SK-MEL-5 (cell line): ENCODE measurements around the gene AGAP1. TPM values are rescaled to one million over a fixed set of nuclear protein-coding genes. Genes with fewer than 3 reads are reported as not detected.
"Not testable (repeated sequence)": the region's sequence is repeated elsewhere in the genome, so short reads cannot be mapped to it uniquely, and the experiment has no call there.

Source experiments
- DNase-seq: peaks from one replicate; pipeline ENCODE4 v3.0.0-alpha.2; 2016; ENCODE audit warnings: low read depth, low spot score
- in situ Hi-C: cut with HindIII; loops from 2 replicates; pipeline ENCODE4 v1.10.0; 2016; ENCODE audit warnings: low sequenced_read_pairs, high pct_unique_total_duplicates, low pct_unique_long_range_greater_than_20kb
- total RNA-seq: library from RNA; depleted of rRNA; stranded (reverse); fragments of >200 nt; shearing (Covaris generic); gene quantifications from 2 replicates; pipeline ENCODE4 v1.2.3, GENCODE V29; 2014

The AGAP1 gene
- total RNA-seq, 1 experiment from 2014 or later, result 16.4 TPM

DNA sequence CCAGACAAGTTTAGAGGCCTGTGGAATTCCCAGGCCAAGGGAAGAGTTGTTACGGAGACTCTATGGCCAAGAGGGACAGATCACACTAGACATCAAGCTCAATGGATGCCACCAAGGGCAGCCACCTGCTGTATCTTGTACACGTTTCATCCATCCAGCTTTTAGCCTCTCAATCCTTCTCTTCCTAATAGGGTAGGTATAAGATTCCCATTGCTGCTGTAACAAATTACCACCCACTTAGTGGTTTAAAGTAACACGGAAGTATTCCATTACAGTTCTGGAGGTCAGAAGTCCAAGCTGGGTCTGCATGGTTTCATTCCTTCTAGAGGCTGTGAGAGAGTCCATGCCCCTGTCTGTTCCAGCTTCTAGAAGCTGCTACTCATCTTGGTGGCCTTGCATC is 586.6 kb downstream of the AGAP1 start:
- no peak for DNase-seq
- in situ Hi-C loops, result no loop called here

- no peak for DNase-seq
- in situ Hi-C loops, result no loop called here
Observed at GRCh38 chr2:236081171-236081570, 587.3 kb downstream of the AGAP1 start.

DNA sequence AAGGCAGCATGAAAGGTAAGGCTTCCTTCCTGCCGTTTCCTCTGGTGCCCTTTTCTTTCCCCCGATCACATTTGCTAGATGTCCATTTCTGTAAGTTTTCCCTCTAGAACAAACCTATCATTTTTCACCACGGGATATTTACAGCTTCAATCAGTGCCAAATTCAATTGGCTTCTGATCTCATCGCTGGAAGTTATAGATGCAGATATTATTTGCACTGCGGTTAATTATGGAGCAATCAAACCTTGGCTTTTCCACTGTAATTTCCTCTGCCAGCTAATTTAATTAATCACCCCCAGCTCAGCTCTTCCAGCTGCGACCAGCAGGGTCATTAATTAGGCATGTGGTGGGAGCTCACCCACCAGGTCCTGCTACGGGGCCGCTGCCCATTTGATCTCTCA is 588.2 kb downstream of the AGAP1 start:
- DNase-seq, result no peak
- in situ Hi-C loops, result no loop called here

DNA sequence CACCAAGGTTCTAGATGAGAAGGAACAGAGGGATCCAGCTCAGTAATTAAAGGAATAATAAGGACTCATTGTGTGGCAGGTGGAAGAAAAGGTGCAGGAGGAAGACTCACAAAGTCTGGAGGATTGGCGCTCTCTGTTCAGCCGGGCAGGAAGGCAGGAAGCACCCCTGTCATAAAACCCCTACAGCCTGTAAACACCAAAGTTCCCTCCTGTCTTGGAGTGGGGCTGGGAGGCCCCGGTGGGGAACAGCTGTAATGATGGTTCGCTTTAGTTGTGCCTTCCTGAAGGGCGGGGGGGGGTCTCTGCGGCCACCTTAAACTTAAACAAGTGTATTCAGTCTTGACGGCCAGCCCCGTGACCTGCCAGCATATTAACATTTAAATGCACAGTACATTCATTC is 590.1 kb downstream of the AGAP1 start:
- in situ Hi-C loops, result no loop called here
- no peak for DNase-seq

- no peak for DNase-seq
- in situ Hi-C loops, result no loop called here
Observed at GRCh38 chr2:236085211-236085610, 591.4 kb downstream of the AGAP1 start.

DNA sequence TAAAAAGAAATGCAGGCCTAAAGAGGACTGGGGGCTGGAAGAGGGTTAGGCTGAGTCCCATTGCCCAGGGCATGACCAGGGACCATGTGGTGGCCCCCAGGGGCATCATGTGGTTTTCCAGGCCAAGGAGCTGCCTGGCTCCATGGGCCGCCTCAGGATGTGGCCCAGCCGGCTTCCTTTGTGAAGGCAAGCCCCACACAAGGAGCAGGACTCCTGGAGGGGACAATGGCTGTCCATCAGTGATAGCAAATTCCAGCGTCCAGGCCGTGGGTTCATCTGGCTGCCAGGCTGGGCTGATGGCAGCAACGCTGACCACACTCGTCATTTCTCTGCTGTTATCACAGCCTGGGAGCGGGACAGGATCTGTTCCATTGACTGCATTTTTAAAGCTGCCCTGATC is 591.8 kb downstream of the AGAP1 start:
- in situ Hi-C loops, result no loop called here

DNA sequence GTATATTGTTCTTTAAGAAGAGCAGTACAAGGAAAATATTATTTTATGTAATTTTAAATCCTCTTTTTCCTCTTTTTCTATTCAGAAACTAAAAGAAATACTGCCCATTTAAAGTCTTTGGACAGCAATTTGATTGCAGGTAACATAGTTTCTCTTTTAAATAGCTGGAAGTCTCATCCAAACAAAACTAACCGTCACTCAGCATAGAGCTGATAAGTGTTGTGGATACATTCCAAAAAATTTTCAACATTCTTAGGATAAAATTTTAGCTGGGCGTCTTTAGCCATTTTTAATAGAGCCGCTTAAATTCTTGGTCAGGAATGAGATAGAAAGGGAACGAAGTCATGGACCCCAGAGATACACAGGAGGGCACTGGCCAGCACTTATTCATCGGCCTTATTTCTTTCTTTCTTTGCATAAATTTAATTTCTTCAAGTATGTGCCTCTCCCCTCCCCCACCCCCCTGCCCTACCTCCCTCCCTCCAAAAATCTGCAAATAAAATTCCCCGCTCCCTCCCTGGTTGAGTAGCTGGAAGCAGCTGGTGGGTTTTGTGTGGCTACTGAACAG is 592.6 kb downstream of the AGAP1 start:
- DNase-seq, result no peak
- in situ Hi-C loops, result no loop called here

More for the DNA sequence above, 591.8 kb downstream of the AGAP1 start:
- DNase-seq, result no peak

- in situ Hi-C loops, result no loop called here
- no peak for DNase-seq
Observed at GRCh38 chr2:236086971-236087465, 593.2 kb downstream of the AGAP1 start.

DNA sequence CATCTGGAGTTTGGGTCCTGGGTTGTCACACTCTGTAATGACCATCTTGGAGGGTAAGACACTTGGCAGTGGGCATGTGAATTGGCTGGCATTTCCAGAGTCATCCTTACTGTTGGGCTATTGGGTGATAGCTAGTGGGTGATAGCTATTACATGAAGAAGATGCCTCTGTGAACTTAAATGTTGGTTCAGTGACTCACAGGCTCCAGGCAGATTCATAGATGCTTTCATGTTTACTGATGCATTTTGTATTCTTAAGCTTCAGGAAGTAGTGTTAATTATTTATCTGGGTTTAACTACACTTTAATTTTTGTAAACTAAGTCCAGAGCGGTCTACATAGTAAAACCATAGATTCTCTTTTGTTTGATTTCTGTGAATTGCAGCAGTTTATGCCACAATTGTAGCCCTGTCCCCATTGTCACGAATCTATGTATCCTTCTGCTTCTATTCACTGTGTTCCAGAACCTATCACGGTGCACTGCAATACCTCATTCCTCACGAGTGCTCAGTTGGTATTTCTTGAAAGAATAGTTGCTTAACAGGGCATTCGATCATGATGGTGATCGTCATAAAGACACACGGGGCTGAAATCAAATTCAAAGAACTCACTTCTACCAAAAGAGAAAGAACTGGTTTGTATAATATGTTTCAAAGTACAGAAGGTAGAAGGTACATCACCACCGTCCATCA is 594.7 kb downstream of the AGAP1 start:
- in situ Hi-C loops, result no loop called here
- DNase-seq, result no peak

DNA sequence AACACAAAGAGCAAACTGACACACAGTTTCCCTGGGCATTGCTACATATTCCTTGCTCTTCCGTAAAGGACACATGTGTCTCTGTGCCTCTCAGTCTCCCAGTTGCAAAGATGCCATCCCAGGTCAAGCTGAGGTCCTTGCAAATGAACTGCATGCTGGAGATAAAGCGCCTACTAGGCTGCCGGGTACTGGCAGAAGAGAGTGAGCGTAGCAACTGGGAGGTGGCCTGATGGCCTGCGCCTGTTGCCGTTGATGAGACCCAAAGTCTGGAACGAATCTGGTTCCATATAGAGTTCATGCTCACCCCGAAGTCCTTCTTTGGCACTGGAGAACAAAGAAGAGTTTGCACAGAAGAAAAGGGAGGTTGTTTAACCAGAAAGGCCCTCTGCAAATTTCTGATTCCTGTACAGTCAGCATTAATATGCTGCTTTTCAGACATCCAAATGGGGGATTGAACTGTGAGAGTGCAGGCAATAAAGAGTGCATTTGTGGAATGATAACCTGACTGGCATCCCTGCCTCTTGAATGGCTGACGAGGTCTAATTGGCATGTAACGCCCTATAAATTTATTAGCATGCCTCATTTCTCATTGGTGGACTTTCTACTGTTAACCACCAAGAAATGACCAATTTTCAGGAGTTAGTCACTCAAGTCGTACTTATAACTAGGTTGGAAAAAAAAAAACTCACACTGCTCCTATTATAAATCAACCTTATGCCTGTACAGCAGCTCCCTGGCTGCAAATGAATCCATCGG is 595.6 kb downstream of the AGAP1 start:
- in situ Hi-C loops, result no loop called here

DNA sequence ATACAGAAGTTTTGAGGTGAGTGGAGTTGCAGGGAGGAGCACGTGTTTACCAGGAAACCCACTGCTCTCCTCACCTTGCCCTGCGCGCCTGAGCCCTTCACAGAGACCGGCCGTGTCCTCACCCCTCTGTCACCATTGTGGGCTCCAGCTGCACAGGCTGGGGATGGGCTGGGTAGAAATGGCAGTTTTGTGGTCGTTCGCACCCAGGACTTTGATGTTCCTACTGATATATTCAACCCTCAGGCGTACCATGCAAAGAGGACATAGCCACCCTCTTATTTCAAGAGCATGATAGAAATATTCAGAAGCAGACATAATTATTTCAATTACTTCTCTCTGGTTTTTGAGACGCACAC is 596.2 kb downstream of the AGAP1 start:
- in situ Hi-C loops, result no loop called here
- DNase-seq, result no peak

More for the DNA sequence above, 595.6 kb downstream of the AGAP1 start:
- DNase-seq, result no peak

DNA sequence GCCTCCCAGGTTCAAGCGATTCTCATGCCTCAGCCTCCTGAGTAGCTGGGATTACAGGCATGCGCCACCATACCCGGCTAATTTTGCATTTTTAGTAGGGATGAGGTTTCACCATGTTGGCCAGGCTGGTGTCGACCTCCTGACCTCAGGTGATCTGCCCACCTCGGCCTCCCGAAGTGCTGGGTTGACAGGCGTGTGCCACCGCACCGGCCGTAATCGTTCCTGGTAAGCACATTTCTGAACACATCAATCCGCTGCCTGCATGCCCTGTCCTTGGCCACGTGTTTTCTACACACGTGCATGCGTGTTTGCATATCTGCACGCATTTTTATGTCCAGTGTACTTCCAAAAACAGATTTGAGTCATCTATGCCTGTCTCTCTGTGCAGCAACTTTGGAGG is 597.0 kb downstream of the AGAP1 start:
- in situ Hi-C loops, DNase-seq: not testable (repeated sequence)

- in situ Hi-C loops, result no loop called here
- DNase-seq, result no peak
Observed at GRCh38 chr2:236092714-236093113, 598.9 kb downstream of the AGAP1 start.

GRCh38 chr2:236093134-236093533 is 599.3 kb downstream of the AGAP1 start:
- in situ Hi-C loops, result no loop called here
- no peak for DNase-seq

DNA sequence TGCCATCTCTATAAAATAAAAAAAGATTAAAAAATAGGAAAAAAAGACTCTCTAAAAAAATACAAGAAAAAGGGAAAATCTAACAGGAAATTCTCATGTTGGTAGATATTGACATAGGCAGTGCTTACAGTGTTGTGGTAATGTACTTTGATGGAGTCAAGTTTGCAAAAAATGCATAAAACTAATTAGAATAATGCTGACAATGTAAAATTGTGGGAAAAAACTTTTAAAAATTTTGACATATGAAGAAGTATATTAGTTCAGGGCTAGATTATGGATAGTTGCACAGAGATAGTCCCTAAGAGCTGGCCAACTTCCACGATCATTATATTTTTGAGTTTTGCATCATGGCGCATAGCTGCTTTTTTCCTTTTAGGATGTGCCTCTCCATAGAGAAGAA is 601.7 kb downstream of the AGAP1 start:
- in situ Hi-C loops, result no loop called here

GRCh38 chr2:236101311-236101950 is 607.6 kb downstream of the AGAP1 start:
- no peak for DNase-seq
- in situ Hi-C loops, result no loop called here

More for the DNA sequence above, 601.7 kb downstream of the AGAP1 start:
- DNase-seq, result no peak

DNA sequence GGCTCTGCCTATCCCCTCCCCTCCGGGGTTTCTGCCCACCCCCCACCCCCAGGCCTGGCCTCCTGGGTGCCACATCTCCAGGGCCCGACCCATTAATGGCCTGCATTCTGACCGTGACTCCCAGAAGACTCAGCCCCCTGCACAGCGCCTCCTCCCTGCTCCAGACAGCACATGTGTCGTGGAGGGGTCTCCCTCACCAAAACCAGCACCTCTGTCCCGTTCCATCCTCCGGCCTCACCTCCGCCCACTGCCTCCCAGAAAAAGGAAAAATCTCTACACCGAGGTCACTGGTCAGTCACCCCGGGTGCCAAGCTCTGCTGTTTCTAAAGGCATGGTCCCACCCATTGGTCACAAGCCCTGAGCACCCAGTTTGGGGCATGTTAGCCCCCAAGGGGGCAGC is 609.1 kb downstream of the AGAP1 start:
- no peak for DNase-seq
- in situ Hi-C loops, result no loop called here

GRCh38 chr2:236103981-236104380 is 610.1 kb downstream of the AGAP1 start:
- DNase-seq, result no peak
- in situ Hi-C loops, result no loop called here
